HG02943 (cell line): ENCODE results near the gene RPS23.

ENCODE experiments used
- ATAC-seq: cut with Tn5 transposase; IDR thresholded peaks from one replicate; pipeline ENCODE4 v1.9.1; 2021; ENCODE audit warnings: mild to moderate bottlenecking, low read depth, moderate library complexity; ENCODE audit not compliant: unreplicated experiment

RPS23 gene

DNA sequence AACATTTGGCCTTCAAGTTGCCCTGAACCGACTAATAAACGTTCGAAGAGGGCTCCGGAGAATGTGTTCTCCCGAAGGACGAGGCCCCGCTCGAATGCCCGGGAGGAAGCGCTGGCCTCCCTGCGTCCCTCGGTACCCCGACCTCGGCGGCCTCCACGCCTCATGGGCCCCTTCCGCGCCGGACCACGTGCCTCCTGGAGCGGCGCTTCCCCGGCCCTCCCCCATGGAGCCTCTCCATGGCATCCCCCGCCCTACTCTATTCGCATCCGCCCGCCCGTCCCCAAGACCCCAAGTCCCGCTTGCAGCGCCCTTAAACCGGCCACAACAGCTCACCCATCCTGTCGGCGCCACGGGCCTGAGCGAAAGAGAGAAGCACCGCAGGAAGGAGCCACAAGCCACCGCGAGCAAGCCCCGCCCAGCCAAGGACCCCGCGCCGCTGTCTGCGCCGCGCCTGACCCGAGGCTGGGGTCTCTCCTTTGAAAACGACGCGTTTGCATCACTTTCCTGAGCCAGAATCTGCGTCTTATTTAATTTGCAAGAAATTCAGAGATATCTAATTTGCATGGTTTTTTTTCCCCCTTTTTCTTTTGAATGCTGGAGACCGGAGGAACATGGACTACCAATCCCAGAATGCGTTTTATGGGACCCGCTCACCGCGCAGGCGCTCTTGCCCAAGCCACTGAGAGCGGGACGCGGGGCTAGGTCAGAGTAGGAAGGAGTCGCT lies at the start of gene RPS23:
Gene RPS23, minus strand, starts transcription at position 368 of the 724 bp plus-strand sequence. Its CDS starts 31 bp downstream, at position 337.
- peak; percentile 91 for ATAC-seq

- no peak for ATAC-seq
Measured at GRCh38 chr5:82327941-82328340, 49.8 kb upstream of the RPS23 start.

- ATAC-seq: no peak
Measured at GRCh38 chr5:82325996-82326395, 47.8 kb upstream of the RPS23 start.

DNA sequence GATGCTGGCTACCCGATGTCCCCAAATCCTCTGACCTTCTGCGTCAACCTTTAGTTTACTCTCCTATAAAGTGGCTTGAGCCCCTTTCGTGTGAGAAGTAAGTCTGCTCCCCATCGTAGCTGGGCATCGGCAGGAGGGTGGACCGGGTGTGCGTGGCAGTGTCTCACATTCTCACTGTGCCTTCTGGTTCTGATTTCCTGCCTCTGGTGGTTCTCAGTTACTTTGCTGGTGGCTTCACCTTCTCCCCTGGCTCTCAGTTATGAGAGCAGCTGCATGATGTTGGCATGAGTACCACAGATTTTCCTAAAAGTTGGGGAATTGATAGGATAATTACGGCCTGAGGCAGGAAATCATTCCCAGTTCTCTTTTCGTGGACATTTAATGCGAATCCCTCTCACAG lies 47.0 kb upstream of the RPS23 start:
- no peak for ATAC-seq

GRCh38 chr5:82320966-82321365 lies 42.8 kb upstream of the RPS23 start:
- no peak for ATAC-seq

- ATAC-seq: no peak
Measured at GRCh38 chr5:82319651-82320376, 41.7 kb upstream of the RPS23 start.

- no peak for ATAC-seq
Measured at GRCh38 chr5:82319192-82319591, 41.0 kb upstream of the RPS23 start.

GRCh38 chr5:82314964-82315758 lies 37.0 kb upstream of the RPS23 start:
- no peak for ATAC-seq

GRCh38 chr5:82313016-82313415 lies 34.9 kb upstream of the RPS23 start:
- ATAC-seq: no peak

- ATAC-seq: no peak
Measured at GRCh38 chr5:82312373-82312856, 34.3 kb upstream of the RPS23 start.

GRCh38 chr5:82309091-82309531 lies 31.0 kb upstream of the RPS23 start:
- no peak for ATAC-seq

GRCh38 chr5:82308416-82308815 lies 30.3 kb upstream of the RPS23 start:
- ATAC-seq: no peak

DNA sequence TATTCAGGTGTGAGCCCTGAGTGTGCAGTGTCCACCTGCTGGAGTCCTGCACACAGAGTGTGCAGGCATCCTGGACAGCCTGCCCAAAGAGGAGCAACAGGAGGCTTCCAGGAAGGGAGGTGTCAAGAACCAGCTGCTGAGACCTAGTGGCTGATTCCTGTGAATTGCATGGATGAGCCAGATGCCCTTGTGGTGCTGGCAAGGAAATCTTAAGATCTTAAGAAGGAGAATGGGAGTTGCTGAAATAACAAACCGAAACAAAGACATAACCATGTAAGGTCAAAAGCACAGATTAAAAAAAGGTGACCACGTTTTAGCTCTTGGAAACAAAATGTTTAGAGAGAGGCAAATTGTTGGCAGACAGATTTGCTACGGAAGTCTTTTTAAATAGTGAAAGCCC lies 29.3 kb upstream of the RPS23 start:
- no peak for ATAC-seq

- ATAC-seq: no peak
Measured at GRCh38 chr5:82306151-82306550, 28.0 kb upstream of the RPS23 start.

DNA sequence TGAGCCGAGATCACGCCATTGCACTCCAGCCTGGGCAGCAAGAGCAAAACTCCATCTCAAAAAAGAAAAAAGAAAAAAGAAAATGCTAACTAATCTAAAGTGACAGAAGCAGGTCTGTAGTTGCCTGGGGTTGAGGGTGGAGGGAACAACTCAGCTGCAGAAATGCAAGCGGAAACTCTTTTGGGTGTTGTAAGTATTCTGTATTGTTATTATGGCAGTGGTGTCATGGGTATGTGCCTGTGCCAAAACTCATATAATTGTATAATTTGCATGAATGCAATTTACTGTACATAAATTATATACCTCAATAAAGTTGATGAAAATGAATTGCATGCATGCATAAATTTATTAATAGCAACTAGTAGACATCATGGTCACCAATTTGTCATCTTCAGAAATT lies 23.0 kb upstream of the RPS23 start:
- no peak for ATAC-seq

DNA sequence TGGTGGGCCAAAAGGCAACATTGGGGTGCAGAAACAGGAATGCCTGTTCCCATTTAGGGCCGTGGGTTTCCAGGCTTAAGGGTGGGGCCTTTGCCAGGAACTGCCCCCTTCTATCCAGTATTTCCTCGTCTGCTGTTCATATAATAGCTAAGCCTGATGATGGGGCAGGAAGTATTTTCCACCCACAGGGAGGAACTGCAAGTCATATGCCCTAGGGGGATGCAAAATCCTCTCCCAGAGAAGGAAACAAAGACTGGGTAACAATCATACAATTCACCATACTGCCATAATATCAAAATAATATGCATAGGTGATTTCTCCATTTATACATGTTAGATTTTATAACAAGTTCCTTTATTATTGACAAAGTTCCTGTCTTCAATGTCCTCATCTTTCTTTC lies 20.5 kb upstream of the RPS23 start:
- ATAC-seq: no peak

DNA sequence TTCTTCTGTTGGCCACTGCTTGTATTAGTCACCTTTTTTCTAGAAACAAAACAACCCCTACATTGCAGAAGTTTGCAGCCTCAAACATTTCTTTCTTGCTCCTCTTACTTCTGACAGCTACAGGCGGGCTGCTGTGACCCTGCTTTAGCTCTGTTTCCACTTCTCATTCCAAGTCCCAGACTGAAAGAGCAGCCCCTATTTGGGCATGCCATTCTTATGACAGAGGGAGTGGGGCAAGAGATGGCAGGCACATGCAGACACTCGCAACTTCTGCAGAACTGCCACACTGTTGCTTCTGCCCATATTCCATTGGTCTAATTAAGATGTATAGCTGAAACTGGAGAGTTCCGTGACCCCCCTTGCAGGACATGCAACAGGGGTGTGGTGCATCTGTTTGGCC lies 19.6 kb upstream of the RPS23 start:
- ATAC-seq: no peak

DNA sequence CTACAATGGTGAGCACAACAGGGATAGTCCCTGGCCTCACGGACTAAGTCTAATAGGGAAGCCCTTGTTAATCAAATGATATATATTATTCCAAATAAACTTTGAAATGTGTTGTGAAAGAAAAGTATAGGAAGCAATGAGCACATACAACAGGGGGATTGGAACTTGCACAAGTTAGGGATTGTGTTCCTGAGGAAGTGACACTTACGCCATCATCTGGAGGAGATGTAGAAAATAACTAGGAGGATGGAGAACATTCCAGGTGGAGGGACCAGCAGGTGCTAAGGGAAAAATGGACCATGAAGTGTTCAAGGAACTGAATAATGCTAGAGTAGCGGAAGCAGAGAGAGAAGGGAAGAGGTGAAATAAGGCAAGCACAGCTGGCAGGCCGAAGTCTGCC lies 18.8 kb upstream of the RPS23 start:
- ATAC-seq: no peak

- no peak for ATAC-seq
Measured at GRCh38 chr5:82295959-82296531, 17.9 kb upstream of the RPS23 start.

DNA sequence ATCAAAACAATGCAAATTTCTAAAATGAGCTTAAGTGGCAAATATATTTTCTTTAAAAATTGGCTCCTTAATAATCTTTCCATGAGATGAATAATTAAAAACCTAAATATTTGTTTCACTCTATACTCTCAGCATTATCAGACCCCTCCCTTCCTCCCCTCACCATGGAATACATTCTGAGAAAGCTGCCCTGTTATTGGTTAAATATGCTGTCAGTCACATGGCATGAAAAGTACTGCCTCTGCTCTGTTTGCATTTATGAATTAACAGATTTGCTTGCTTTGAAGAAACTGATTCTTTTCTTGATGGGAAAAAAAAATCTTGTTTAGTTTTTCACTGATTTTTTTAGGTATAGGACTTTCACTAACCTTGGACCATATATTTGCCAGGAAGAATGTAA lies 17.0 kb upstream of the RPS23 start:
- ATAC-seq: no peak

DNA sequence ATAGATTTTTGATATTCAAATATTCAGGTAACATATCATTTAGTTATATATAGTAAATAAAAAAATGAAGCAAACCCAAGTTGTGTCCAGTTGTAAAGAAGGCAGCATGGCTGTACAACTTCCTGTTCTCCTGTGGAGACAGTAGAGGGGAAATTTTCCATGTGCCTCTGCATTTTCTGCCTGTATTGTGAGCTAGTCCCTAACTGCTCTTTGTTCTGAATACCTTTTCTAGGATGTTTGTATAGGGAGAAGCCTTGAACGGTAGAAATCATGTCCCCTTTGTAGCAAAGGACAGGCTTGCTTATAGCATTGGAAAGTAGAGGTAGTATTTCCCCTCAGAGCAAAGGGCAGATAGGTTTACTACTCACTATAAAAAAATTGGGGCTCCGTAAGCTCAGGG lies 13.3 kb upstream of the RPS23 start:
- no peak for ATAC-seq
